Muscle layer of colon (tissue), 2 donors: ENCODE data around the gene SPNS3.

Experiments
- H3K27ac ChIP-seq: one replicate; pipeline ENCODE4 v1.7.0; 2013; ENCODE audit warnings: low read depth, mild to moderate bottlenecking, low read length, moderate library complexity
- H3K27me3 ChIP-seq, 2 donors: one replicate each; pipeline ENCODE4 v1.7.0; 2013; ENCODE audit warnings: low read length in 2 of 2, mild to moderate bottlenecking in 2 of 2; ENCODE audit not compliant: insufficient read depth in 2 of 2, control insufficient read depth in 1 of 2
- H3K36me3 ChIP-seq: one replicate; pipeline ENCODE4 v1.7.0; 2013; ENCODE audit warnings: mild to moderate bottlenecking, low read length; ENCODE audit not compliant: insufficient read depth
- H3K4me1 ChIP-seq: one replicate; pipeline ENCODE4 v1.7.0; 2013; ENCODE audit warnings: mild to moderate bottlenecking, low read length; ENCODE audit not compliant: insufficient read depth
- H3K4me3 ChIP-seq, 2 donors: one replicate each; pipeline ENCODE4 v1.7.0; 2013; ENCODE audit warnings: low read length in 2 of 2, low read depth in 1 of 2, mild to moderate bottlenecking in 1 of 2, moderate library complexity in 1 of 2
- H3K9ac ChIP-seq: one replicate; pipeline ENCODE4 v1.7.0; 2013; ENCODE audit warnings: low read length
- H3K9me3 ChIP-seq: one replicate; pipeline ENCODE4 v1.7.0; 2013; ENCODE audit warnings: mild to moderate bottlenecking, low read length
- donor health status: abdominal sarcoma.
- donor health status: Adenocarcinoma of cecum.

SPNS3 gene

DNA sequence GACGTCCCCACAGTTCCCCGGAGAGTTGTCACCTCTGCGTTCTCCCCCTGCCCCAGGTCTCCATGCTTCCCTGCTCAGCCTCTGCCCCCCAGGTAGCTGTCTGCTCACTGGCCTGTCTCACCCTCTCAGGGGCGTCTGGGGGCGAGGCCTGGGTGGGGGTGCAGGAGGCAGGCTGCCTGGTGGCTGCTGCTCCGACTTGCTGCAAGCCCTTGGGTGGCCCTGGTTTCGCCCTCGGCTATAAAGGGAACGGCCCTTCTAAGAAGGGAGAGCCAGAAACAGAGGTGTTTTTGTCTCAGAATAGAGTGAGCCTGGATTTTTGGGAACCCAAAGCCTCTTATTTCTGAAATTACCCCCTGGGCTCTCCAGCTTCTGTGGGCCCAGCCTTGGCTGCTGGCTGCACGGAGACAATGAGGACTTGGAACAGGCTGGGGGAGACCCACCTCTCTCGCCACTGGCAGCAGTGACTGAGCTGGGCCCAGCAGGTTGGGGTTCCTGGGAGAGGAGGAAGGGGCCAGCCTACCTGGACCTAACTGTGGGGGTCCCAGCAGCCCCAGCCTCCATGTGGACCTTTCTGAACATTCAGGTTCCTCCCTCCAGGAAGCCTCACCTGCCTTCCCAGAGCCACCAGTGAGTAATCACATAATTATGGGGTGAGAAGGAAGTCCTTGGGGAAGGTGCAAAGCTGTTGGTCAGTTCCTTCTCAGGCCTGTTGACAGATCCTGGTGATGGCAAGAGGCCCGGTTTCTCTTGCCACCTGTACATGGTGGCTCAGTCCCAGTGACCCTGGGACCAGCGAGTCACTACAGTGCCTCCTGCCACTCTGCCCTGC, 49.5 kb downstream of the SPNS3 start:
- no peaks in the 10 kb centered on the region for H3K27me3 ChIP-seq
- no peaks in the 10 kb centered on the region for H3K4me1 ChIP-seq
- H3K9me3 ChIP-seq: no peaks in the 10 kb centered on the region
- H3K4me3 ChIP-seq: no peak overlapping the region
- no peak overlapping the region for H3K9ac ChIP-seq
- no peaks in the 10 kb centered on the region for H3K36me3 ChIP-seq
- no peak overlapping the region for H3K27ac ChIP-seq

DNA sequence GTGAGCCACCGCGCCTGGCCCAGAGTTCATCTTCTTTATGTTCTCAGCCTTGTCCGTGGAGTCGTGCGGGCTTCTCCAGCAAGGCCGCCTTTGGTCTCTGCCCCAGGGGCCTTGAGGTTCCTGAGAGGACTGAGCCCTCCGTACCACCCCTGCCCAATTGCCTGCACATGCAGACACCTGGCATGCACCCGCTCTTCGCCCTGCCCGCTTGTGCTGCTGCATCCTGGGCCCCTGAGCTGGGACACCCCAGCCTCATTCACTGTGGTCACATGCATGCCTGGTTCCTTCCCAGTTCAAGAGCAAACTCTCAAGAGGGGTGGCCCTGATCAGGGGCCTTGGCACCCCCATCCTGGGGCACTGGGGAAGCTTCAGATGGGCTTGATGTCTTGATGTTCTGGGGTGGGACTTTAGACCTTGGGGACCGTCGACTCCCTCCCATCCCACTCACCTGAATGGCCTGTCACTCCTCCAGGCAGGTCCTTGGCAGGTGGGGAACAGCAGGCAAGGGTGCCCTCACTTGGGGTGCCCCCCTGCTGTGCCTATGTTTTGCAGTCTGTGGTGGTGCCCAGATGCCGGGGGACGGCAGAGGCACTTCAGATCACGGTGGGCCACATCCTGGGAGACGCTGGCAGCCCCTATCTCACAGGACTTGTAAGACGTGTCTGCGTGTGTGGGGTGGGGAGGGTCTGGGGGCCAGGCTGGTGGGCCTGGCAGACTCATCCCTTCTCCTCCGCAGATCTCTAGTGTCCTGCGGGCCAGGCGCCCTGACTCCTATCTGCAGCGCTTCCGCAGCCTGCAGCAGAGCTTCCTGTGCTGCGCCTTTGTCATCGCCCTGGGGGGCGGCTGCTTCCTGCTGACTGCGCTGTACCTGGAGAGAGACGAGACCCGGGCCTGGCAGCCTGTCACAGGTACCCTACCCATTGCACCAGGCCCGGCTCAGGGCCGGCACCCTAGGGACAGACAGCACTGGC, 52.2 kb downstream of the SPNS3 start:
- no peak overlapping the region for H3K4me3 ChIP-seq
- no peaks in the 10 kb centered on the region for H3K9me3 ChIP-seq
- no peak overlapping the region for H3K27ac ChIP-seq
- no peaks in the 10 kb centered on the region for H3K36me3 ChIP-seq
- no peaks in the 10 kb centered on the region for H3K27me3 ChIP-seq
- H3K9ac ChIP-seq: no peak overlapping the region
- H3K4me1 ChIP-seq: no peaks in the 10 kb centered on the region

DNA sequence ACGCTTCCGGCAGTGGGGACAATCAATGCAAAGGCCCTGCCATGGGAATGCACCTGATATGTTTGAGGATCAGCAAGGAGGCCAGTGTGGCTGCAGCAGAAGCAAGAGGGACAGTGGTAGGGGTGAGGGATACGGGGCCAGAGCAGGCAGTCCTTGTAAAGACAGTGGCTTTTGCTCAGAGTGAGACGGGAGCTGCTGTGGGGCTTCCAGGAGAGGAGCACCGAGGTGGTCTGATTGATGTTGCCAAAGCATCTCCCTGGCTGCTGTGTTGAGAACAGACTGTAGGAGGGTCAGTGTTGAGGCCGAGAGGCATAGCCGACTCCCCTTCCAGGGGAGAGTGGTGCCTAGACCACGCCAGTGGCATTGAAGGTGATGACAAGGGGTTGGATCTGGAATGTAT, 53.6 kb downstream of the SPNS3 start:
- H3K27me3 ChIP-seq: no peaks in the 10 kb centered on the region
- H3K4me1 ChIP-seq: no peaks in the 10 kb centered on the region
- no peak overlapping the region for H3K27ac ChIP-seq
- H3K9me3 ChIP-seq: no peaks in the 10 kb centered on the region
- H3K9ac ChIP-seq: no peak overlapping the region
- H3K4me3 ChIP-seq: no peak overlapping the region
- no peaks in the 10 kb centered on the region for H3K36me3 ChIP-seq

DNA sequence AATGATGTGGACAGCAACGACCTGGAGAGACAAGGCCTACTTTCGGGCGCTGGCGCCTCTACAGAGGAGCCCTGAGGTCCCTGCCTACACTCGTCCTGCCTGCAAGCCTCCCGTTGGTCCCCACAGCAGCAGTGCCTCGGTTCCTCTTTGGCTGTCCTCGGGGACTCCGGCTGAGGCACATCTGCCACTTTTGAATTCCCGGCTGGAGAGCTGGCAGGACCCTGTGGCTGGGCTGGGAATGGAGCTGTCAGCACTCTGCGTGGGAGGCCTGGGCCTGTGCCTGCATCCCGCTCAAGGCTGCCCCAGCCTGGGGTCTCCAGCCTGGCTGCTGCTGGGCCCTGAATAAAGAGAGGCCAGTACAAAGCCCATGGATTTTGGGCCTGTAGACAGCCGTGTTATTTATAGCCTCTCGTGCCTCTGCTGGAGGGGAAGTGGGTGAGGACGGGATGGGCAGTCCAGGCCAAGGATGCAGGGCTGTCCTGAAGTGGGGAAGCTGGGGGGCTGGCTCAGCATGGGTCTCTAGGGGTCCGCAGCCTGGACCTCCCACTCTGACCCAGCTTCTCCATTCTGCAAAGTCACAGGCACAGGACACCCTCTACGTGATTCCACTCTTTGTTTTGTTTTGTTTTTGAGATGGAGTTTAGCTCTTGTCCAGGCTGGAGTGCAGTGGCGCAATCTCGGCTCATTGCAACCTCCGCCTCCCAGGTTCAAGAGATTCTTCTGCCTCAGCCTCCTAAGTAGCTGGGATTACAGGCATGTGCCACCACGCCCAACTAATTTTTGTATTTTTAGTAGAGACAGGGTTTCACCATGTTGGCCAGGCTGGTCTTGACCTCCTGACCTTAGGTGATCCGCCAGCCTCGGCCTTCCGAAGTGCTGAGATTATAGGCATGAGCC, 54.3 kb downstream of the SPNS3 start:
- H3K4me3 ChIP-seq: no peak overlapping the region
- H3K36me3 ChIP-seq: no peaks in the 10 kb centered on the region
- H3K4me1 ChIP-seq: no peaks in the 10 kb centered on the region
- H3K9me3 ChIP-seq: no peaks in the 10 kb centered on the region
- no peaks in the 10 kb centered on the region for H3K27me3 ChIP-seq
- H3K9ac ChIP-seq: no peak overlapping the region
- no peak overlapping the region for H3K27ac ChIP-seq

DNA sequence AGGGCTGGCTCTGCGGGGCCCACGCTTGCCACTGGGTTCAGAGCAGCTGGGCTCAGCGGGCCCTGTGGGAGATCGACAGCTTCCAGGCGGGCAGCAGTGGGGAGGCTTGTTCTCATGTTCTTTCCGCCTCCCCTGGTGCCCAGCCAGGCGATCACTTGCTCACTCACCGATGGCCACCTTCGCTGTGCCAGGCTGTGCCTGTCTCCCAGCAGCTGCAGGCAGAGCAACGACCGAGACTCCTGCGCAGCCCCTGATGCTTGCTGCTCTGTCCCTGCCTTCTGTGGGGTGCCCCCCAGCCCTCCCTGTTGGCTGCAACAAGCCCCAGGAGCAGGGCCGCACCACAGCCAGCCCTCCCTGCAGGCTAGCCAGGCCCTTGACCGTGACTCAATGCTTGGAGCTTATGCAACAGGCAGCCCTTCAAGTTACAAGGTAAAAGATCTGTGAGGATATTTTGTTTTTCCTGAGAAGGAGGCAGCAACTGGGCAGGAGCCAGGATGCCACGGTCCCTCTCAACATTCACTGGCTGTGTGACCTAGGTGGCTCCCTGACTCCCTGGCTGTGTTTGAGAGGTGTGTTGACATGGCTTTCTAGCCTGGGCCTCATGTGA, 55.4 kb downstream of the SPNS3 start:
- no peak overlapping the region for H3K27ac ChIP-seq
- H3K4me3 ChIP-seq: no peak overlapping the region
- no peaks in the 10 kb centered on the region for H3K4me1 ChIP-seq
- H3K9me3 ChIP-seq: no peaks in the 10 kb centered on the region
- no peaks in the 10 kb centered on the region for H3K27me3 ChIP-seq
- H3K9ac ChIP-seq: no peak overlapping the region
- no peaks in the 10 kb centered on the region for H3K36me3 ChIP-seq

DNA sequence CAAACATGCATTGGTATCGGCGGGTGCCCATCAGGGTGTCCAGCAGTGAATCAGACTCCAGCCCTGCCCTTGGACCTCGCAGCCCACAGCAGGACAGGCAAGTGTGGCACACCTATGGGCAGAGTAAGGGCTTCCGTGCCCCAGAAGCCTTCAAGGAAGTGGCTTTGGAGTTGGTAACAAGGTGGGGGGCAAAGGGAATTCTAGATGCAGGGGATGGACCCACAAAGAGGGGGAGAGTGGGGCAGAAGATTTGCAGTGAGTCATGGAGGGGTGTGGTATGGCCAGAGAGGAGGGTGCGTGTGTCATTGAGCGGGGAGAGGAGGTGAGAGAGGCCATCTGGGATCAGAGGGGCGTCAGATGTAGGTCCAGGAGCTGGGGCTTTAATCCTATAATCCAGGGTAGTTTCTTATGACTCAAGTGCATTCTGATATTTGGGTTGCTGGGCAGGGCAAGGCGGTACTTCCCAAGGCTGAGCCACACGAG, 56.4 kb downstream of the SPNS3 start:
- no peaks in the 10 kb centered on the region for H3K36me3 ChIP-seq
- H3K27ac ChIP-seq: no peak overlapping the region
- H3K27me3 ChIP-seq: no peaks in the 10 kb centered on the region
- no peak overlapping the region for H3K9ac ChIP-seq
- H3K4me3 ChIP-seq: no peak overlapping the region
- H3K4me1 ChIP-seq: no peaks in the 10 kb centered on the region
- no peaks in the 10 kb centered on the region for H3K9me3 ChIP-seq

DNA sequence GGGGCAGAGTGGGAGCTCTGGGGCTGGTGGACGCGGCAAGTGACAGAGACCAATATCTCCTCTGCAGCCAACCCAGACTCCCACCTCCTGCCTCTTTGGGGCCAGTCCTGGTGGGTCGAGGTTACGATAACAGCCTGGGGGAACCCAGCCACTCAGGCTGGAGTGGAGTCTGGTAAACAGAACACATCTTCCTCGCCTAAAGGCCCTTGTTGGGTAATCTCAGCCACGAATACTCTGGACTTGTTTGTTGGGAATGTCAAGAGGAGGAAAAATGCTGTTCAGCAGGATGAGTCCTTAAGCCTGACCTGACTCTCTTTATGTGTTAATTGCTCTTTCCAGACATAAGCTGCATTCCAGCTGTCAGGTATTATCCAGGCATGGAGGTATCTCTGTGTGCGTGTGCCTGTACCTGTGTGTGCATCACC, 56.9 kb downstream of the SPNS3 start:
- no peaks in the 10 kb centered on the region for H3K4me1 ChIP-seq
- H3K9me3 ChIP-seq: no peaks in the 10 kb centered on the region
- no peaks in the 10 kb centered on the region for H3K27me3 ChIP-seq
- H3K27ac ChIP-seq: no peak overlapping the region
- no peak overlapping the region for H3K9ac ChIP-seq
- no peaks in the 10 kb centered on the region for H3K36me3 ChIP-seq
- H3K4me3 ChIP-seq: no peak overlapping the region

DNA sequence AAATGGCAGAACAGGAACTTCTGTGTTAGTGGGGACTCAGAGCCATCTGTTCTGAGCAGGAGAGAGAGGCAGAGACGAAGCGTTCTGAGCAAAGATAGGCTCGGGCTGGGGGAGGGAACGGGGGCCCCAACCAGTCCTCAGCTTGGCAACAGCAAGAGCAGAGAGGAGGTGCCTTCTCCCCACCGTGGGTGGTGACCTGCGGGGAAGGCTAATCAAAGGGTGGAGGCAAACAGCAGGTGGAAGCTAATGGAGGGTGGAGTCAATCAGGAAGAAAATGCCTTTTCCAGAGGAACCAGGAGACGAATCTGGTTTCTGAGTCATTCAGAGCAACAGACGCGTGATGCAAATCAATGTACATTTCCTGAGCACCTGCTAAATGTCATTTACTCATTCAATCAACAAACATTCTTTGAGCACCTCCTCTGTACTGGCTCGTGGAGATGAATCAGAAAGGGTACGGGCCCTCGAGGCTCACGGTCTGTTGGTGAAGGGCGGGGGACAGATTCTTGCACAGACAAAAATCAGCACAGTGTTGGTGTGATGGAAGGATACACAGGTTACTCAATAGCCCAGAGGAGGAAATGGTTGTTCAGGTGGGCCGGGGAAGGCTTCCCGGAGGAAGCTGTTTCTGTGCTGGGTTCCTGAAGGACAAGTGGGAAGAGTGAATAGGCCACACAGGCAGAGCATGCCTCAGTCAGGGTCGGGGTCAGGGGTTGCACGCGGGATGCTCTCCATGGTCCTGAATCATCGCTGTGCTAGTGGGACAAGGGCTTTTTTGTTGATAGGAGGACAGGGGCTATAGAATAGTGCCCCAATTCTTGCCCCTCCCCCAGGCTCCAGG, 59.2 kb downstream of the SPNS3 start:
- Histone ChIP-seq H3K4me3 (no peak overlapping the region), H3K4me1 (no peaks in the 10 kb centered on the region), H3K27me3 (no peaks in the 10 kb centered on the region), H3K36me3 (no peaks in the 10 kb centered on the region), H3K9me3 (no peaks in the 10 kb centered on the region), H3K9ac (no peak overlapping the region), H3K27ac (no peak overlapping the region)

DNA sequence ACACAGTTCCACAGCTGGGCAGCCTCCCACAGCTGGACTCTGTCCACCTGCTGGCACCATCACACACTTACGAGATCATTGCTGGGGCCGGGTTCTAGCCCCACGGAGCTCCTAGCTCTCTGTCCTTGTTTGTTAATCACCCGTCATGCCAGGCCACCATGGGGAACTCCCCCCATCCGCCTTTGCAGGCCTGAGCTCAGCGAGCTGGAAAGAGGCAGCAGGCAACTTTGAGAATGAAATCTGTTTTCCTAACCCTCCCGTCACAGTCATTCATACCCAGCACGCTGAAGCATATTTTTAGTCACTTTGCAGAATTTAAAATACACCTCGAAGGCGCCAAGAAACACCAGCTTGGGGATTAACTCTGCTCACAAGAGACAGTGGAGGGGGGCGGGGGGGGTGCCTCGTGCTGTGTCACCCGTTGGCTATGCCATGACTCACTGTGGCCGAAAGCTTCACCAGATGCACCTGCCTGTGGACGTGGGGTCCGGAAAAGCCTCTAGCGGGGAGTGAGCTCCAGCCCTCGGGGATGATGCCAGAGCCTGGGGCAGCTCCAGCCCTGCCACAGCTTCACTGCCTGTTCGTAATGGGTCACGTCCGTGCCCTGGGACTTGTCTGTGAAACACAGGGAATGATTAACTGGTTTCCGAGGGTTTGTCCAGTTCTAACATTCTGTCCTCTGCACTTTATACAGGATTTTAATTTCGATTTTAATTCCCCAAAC, 63.5 kb downstream of the SPNS3 start:
- no peak overlapping the region for H3K4me3 ChIP-seq
- peaks cover 16 to 27% of the 10 kb centered on the region in 2 donors for H3K27me3 ChIP-seq
- no peaks in the 10 kb centered on the region for H3K36me3 ChIP-seq
- no peaks in the 10 kb centered on the region for H3K9me3 ChIP-seq
- peaks cover 13% of the 10 kb centered on the region for H3K4me1 ChIP-seq
- no peak overlapping the region for H3K9ac ChIP-seq
- H3K27ac ChIP-seq: no peak overlapping the region
